ENCODE results near the gene F3.

F3 gene

DNA sequence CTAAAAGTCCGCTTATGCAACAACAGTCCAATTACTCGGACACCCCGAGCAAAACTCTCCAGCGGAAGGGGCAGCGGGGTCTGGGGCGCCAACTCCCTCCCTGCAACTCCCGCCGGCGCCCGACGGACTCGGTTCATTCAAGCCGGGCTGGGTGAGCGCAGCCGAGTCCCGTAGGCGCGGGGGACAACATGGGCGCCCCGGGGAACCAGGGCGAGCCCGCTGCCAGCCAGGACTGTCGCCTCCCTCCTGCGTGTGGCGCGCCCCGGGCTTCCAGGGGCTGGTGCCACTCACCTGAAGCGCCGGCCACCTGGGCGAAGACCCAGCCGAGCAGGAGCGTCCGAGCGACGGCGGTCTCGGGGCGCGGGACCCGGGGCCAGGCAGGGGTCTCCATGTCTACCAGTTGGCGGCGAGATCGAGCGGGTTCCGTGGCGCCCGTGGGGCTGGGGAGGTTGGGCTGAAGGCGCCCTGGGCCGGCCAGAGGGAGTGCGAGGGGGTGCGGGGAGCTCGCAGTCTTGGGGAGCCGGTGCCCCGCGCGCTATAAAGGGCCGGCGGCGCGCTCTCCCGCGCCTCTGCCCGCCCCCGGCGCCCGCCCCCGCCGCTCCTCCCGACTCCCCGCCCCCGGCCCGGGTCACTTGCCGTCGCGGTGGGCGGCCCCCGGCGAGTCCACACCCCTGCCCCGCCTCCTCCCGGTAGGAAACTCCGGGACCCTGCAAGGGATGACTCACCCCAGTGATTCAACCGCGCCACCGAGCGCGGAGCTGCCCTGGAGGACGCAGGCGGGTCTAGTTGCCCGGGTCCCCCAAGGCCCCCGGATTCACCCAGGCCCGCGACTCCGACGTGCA is at the start of gene F3:
F3 (minus strand) TSS at position 514 of the 842 bp plus-strand sequence; CDS start at position 391, 123 bp downstream.
- Histone ChIP-seq H3K27ac (ENCODE audit: low read depth, low read length) (no peak within 1 kb of the TSS), H3K27me3 (ENCODE audit: control insufficient read depth, low read length) (no peaks in the 10 kb centered on the region; the same call in 1 of the 2 replicates), H3K36me3 (ENCODE audit: control insufficient read depth, low read length) (no peaks in the 10 kb centered on the region), H3K4me2 (ENCODE audit: low read length) (no peak within 1 kb of the TSS), H3K9me3 (ENCODE audit: control insufficient read depth, insufficient read depth, low read length) (no peaks in the 10 kb centered on the region), H3F3A (ENCODE audit: control insufficient read depth, insufficient read depth) (no peaks in the 10 kb centered on the region), H4K20me1 (ENCODE audit: control insufficient read depth, insufficient read depth, low read depth, low read length) (no peaks in the 10 kb centered on the region), H3K9me2 (replicated peaks; ENCODE audit: control insufficient read depth, low read length) (no peaks in the 10 kb centered on the region), H3K4me3 (ENCODE audit: low read length) (no peak within 1 kb of the TSS), H3K79me2 (ENCODE audit: control insufficient read depth, low read length) (no peaks in the 10 kb centered on the region), H3K4me1 (ENCODE audit: control insufficient read depth, low read length) (no peaks in the 10 kb centered on the region)
- TF ChIP-seq, protein P1, sequence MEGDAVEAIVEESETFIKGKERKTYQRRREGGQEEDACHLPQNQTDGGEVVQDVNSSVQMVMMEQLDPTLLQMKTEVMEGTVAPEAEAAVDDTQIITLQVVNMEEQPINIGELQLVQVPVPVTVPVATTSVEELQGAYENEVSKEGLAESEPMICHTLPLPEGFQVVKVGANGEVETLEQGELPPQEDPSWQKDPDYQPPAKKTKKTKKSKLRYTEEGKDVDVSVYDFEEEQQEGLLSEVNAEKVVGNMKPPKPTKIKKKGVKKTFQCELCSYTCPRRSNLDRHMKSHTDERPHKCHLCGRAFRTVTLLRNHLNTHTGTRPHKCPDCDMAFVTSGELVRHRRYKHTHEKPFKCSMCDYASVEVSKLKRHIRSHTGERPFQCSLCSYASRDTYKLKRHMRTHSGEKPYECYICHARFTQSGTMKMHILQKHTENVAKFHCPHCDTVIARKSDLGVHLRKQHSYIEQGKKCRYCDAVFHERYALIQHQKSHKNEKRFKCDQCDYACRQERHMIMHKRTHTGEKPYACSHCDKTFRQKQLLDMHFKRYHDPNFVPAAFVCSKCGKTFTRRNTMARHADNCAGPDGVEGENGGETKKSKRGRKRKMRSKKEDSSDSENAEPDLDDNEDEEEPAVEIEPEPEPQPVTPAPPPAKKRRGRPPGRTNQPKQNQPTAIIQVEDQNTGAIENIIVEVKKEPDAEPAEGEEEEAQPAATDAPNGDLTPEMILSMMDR (IDR thresholded peaks at IDR 0.05; ENCODE audit: low read depth, low read length, poor library complexity, severe bottlenecking) = no peak
- no peak for TF ChIP-seq EZH2phosphoT487 (IDR thresholded peaks at IDR 0.05; ENCODE audit: borderline replicate concordance, low read length)

DNA sequence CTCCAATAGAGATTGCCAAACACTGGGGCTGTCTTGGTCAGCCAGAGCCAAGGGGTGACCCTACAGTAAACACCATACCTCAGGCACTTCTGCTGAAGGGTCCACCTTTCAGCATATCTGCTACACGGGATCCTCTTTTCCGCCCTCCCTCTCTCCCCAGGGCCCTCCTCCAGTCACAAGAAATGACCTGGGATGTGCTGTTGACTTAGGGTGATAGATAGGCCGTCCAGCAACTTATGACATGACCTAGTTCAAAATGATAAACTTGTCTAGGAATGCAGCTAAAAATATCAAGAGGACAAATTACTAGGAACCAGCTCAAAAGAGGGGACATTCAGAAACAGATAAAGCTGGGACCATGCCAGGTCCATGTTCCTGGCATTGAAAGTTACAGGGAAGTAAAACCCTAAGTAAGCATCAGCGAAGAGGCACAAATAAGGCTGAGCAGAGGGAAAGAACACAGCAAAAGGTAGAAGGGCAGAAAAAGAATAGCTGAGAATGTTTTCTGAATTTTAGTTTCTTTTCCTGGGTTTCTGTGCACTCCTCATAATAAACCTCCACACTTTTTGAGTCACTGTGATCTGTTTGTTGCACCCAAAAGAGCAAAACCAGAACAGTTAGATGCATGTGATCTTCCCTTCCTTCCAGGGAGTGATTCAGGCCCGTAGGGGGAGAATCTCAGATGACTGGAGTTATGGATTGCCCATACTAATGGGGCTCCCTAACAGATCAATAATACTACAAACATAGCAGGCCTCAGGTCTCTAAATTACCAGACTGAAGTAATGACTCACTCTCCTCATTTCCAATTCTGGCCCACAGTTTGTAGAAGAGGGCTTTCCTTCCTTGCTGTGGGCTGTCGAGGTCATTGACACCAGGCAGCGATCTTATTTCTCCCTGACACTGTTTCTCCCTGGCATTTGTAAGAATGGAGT is 48.9 kb upstream of the F3 start:
- no peaks in the 10 kb centered on the region for H3K27me3 ChIP-seq (ENCODE audit: control insufficient read depth, low read length)
- no peaks in the 10 kb centered on the region for H3K4me1 ChIP-seq (ENCODE audit: control insufficient read depth, low read length)
- no peaks in the 10 kb centered on the region for H4K20me1 ChIP-seq (ENCODE audit: control insufficient read depth, insufficient read depth, low read depth, low read length)
- H3K4me3 ChIP-seq (ENCODE audit: low read length) = no peak overlapping the region
- H3K9me2 ChIP-seq (replicated peaks; ENCODE audit: control insufficient read depth, low read length) = no peaks in the 10 kb centered on the region
- no peak overlapping the region for H3K4me2 ChIP-seq (ENCODE audit: low read length)
- no peaks in the 10 kb centered on the region for H3K36me3 ChIP-seq (ENCODE audit: control insufficient read depth, low read length)
- H3F3A ChIP-seq (ENCODE audit: control insufficient read depth, insufficient read depth) = no peaks in the 10 kb centered on the region
- no peak for TF ChIP-seq EZH2phosphoT487 (IDR thresholded peaks at IDR 0.05; ENCODE audit: borderline replicate concordance, low read length)
- TF ChIP-seq, protein P1 (IDR thresholded peaks at IDR 0.05; ENCODE audit: low read depth, low read length, poor library complexity, severe bottlenecking) = no peak
- H3K9me3 ChIP-seq (ENCODE audit: control insufficient read depth, insufficient read depth, low read length) = no peaks in the 10 kb centered on the region
- H3K79me2 ChIP-seq (ENCODE audit: control insufficient read depth, low read length) = no peaks in the 10 kb centered on the region
- H3K27ac ChIP-seq (ENCODE audit: low read depth, low read length) = no peak overlapping the region

DNA sequence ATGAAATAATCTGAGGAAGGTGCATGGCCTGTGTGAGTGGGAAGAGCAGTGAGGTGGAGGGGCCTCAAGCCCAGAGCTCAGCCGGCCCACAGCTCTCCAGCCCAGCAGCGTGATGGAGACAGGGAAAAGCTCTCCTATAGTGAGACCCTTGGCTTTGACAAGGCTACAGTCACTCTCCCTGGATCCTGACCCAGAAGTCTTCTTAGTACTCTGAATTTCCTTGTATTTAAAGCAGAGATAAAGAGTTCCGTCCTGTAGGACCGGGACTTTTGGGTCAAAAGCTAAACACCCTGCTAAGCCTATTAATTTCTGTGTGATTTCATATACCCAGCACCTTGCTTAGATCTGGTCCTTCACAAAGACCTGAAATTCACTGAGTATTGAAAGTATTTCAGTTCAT is 48.2 kb upstream of the F3 start:
- H3K36me3 ChIP-seq (ENCODE audit: control insufficient read depth, low read length) = no peaks in the 10 kb centered on the region
- H3K4me3 ChIP-seq (ENCODE audit: low read length) = no peak overlapping the region
- no peaks in the 10 kb centered on the region for H3F3A ChIP-seq (ENCODE audit: control insufficient read depth, insufficient read depth)
- no peak overlapping the region for H3K27ac ChIP-seq (ENCODE audit: low read depth, low read length)
- H3K79me2 ChIP-seq (ENCODE audit: control insufficient read depth, low read length) = no peaks in the 10 kb centered on the region
- TF ChIP-seq, protein P1 (IDR thresholded peaks at IDR 0.05; ENCODE audit: low read depth, low read length, poor library complexity, severe bottlenecking) = no peak
- H3K9me2 ChIP-seq (replicated peaks; ENCODE audit: control insufficient read depth, low read length) = no peaks in the 10 kb centered on the region
- H3K27me3 ChIP-seq (ENCODE audit: control insufficient read depth, low read length) = no peaks in the 10 kb centered on the region
- no peaks in the 10 kb centered on the region for H3K4me1 ChIP-seq (ENCODE audit: control insufficient read depth, low read length)
- no peaks in the 10 kb centered on the region for H4K20me1 ChIP-seq (ENCODE audit: control insufficient read depth, insufficient read depth, low read depth, low read length)
- no peaks in the 10 kb centered on the region for H3K9me3 ChIP-seq (ENCODE audit: control insufficient read depth, insufficient read depth, low read length)
- H3K4me2 ChIP-seq (ENCODE audit: low read length) = no peak overlapping the region

Data from DOHH2 (cell line).